HG03521 (cell line): ENCODE data around the gene GIPC3.

ENCODE experiments used
- ATAC-seq: cut with Tn5 transposase; IDR thresholded peaks from one replicate; pipeline ENCODE4 v1.9.1; 2021; ENCODE audit warnings: mild to moderate bottlenecking, moderate library complexity; ENCODE audit not compliant: unreplicated experiment

GIPC3 gene

DNA sequence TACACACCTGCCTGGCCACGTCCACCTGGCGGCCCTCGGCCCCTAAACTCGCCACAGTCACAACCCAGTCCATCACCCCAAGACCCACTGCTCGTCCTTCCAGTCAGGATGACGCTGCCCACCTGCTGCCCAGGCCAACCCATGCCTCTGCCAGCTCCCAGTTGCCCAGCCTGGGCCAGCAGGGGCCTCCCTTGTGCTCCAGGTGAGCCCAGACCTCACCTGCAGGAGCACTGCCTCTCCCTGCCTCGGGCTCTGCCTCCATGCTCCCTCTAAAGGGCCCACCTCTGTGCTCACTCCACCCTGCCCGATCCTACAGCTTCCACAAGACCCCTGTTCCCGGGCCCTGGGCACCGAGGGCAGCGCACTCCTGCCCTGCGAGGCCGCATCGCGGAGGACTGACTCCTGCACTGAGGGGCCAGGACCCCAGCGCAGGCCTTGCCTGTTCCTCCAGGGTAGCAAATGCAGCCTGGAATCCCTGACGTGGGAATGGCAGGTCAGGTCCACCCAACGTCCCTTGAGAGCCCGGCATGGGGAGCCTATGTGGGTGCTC is 49.3 kb downstream of the GIPC3 start:
- no peak for ATAC-seq

DNA sequence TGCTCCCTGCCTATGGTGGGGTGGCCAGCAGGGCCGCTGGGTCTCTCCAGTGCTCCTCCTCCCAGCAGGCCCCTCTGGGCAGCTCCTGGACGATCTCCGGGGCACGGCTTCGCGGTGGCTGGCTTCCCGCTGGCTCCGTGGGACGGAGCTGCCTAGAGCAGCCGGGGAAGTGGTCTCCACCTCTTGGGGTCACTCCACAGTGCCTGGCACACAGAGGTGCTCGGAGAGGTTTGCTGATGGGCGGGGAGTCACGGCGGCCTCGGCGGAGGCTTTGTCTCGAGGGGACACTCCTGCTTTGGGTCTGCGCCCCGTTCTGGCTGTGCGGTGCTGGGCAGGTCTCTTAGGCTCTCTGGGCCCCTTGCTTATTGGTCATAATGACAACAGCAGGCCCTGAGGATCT is 51.2 kb downstream of the GIPC3 start:
- ATAC-seq = no peak

DNA sequence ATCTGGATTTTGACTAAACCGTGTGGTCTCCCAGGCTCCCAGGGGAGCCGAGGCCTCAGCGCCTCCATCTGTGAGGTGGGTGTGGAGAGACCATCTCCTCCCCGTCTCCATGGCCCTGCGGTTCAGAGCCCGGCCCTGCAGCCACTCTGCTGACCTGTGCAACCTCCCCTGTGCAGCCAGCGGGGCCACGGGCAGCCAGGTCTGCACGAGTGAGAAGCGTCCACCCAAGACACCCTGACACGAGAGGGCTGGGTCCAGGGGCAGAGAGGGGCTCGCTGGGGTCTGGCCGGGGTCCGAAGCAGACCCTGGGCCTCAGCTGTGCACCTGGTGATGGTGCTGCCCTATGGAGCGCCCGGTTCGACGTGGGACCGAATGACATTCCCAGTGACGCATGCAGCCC is 51.7 kb downstream of the GIPC3 start:
- ATAC-seq = no peak

DNA sequence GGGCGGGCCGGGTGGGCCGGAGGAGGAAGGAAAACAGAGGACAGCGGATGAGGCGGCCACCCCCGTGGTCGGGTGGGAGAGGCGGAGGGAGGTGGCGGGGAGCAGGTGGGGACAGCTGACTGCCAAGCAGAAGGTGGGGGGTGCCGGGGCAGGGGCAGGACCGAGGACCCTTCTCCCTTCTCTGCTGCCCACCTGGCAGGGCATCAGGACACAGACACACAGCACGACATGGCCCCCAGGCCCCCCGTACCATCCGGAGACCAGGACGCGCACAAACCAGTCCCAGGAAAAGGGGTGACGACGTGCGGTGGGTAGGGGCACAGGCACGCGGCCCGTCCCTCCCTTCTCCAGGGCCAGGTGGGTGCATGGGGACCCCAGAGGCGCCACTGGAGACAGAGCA is 52.3 kb downstream of the GIPC3 start:
- no peak for ATAC-seq

DNA sequence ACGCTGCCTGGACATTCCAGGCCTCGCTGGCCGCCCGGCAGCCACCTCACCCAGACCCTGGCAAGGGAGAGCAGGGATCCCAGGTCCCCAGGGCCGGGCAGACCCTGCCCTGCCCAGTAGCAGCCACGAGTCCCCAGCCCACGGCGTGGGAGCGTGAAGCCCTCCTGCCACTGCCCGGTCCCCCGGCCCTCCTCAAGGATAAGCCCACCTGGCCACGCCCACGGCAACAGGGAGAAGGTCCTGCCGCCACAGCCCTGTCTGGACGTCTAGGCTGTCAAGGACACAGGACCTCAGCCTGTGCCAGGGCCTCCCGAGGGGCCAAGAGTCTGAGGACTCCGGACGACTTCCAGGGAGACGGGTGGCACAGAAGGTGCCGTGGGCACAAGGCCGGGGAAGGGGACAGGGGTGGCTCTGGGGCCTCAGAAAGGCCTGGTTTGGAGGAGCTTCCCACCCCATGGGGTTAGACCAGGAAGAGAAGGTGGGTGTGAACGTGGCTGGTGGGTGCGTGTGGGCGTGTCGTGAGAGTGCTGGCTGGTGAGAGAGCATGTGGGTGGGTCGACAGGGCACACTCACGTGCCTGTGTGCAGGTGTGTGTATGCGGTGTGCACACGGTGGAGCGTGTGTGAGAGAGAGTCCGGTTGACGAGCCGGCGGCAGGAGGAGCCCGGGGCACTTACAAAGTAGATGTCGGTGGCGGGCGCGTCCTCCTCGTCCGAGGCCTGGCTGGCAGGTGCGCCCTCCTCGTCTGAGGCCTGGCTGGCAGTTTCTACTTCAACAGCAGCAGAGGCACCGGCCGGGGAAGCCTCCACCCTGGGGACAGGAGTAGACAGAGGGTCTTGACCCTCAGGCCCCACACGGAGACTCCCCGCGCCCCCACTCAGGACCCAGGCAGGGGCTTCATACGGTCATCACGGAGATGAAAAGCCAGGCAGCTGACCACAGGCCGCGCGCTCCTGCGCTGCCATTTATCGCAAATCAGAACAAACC is 53.2 kb downstream of the GIPC3 start:
- ATAC-seq = no peak

DNA sequence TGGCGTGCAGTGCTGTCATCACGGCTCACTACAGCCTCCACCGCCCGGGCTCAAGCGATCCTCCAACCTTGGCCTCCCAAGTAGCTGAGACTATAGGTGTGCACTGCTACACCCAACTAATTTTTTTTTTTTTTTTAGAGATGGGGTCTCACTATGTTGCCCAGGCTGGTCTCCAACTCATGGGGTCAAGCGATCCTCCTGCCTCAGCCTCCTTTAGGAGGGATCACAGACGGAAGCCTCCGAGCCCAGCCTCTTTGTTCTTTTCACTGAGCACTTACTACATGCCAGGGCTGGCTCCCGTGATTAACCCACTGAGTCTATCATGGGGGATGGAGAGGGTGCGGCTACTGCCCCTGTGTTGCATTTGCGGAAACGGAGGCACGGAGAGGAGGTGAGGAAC is 54.2 kb downstream of the GIPC3 start:
- no peak for ATAC-seq

DNA sequence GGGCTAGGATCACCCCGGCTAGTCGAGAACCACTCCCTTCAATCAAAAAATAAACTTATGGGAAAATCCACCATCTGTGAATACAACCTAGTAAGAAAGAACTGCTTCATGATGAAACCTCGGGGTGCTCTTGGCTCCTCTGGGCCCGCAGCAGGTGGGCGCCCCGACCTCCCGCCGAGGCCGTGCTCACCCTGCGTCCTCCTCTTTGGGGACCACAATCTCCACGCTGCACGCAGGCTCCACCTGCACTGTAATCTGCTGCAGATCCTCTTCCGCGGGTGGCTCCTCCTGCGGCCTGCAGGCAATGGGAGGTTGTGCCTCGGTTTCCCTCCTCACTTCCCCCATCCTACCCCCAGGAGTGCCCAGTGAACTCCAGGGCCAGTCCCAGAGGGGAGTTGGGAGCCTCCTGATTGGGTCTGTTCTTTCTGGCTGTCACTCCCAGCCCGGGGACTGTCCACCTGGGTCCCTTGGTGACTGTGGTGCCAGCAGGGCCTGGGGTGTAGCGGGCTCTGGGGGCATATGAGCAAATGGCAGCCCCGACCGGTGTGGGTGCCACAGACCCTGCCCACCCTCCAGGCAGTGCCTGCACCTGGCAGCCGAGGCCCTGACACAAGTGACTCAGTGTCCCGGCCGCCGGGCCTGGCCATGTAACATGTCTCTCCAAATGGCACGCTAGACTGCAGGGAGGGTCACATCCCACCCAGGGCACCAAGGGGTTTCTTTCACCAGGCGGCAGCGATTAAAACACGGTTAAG is 56.4 kb downstream of the GIPC3 start:
- no peak for ATAC-seq

DNA sequence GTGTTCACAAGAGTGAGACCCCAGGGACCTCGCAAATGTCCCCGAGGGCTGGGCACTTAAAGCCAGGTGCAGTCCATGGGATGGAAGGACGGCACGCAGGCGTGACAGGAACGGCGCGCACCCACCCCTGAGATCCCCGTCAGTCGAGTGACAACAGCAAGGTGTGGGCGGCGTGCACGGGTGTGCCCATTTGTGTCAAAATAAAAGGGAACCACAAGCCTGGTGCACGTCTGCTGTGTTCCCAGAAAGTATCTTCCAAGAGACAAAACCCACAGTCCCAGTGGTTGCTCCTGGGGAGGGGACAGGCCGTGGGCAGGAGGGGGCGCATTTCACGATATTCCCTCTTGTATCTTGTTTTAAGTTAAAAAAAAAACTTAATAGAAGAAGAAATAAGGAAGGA is 57.0 kb downstream of the GIPC3 start:
- no peak for ATAC-seq
